Ishikawa (cell line): ENCODE results near the gene RXRA.

Experiments used
- CEBPB ChIP-seq: IDR thresholded peaks from 2 replicates; pipeline ENCODE4 v1.6.1; 2012
- CREB1 ChIP-seq: IDR thresholded peaks from 2 replicates; pipeline ENCODE4 v1.6.1; 2012; ENCODE audit warnings: low read depth
- EGR1 ChIP-seq: IDR thresholded peaks from 2 replicates; pipeline ENCODE4 v1.6.1; 2012
- EP300 ChIP-seq: IDR thresholded peaks from 2 replicates; pipeline ENCODE4 v1.6.1; 2012; ENCODE audit warnings: borderline replicate concordance
- FOXM1 ChIP-seq: IDR thresholded peaks from 2 replicates; pipeline ENCODE4 v1.6.1; 2012; ENCODE audit warnings: low read depth, borderline replicate concordance
- MAX ChIP-seq: IDR thresholded peaks from 2 replicates; pipeline ENCODE4 v1.6.1; 2012
- NFIC ChIP-seq: IDR thresholded peaks from 2 replicates; pipeline ENCODE4 v1.6.1; 2012
- RAD21 ChIP-seq: IDR thresholded peaks from 2 replicates; pipeline ENCODE4 v1.6.1; 2012; ENCODE audit warnings: low read depth
- REST ChIP-seq: IDR thresholded peaks from 2 replicates; pipeline ENCODE4 v1.6.1; 2012; ENCODE audit warnings: low read depth, mild to moderate bottlenecking
- TAF1 ChIP-seq: IDR thresholded peaks from 2 replicates; pipeline ENCODE4 v1.6.1; 2012; ENCODE audit warnings: low read depth, mild to moderate bottlenecking
- TCF12 ChIP-seq: IDR thresholded peaks from 2 replicates; pipeline ENCODE4 v1.6.1; 2012; ENCODE audit warnings: low read depth
- TEAD4 ChIP-seq: IDR thresholded peaks from 2 replicates; pipeline ENCODE4 v1.6.1; 2012
- USF1 ChIP-seq: IDR thresholded peaks from 2 replicates; pipeline ENCODE4 v1.6.1; 2012
- YY1 ChIP-seq: IDR thresholded peaks from 2 replicates; pipeline ENCODE4 v1.6.1; 2012; ENCODE audit warnings: low read depth
- ZBTB7A ChIP-seq: IDR thresholded peaks from 2 replicates; pipeline ENCODE4 v1.6.1; 2012; ENCODE audit warnings: low read depth

RXRA gene

GRCh38 chr9:134376386-134377142, 50.3 kb downstream of the RXRA start:
- TF ChIP-seq USF1: peak; percentile 22; the same call in 1 of the 2 replicates
- 0 out of 2 replicates have a peak, but pooled peaks have one; percentile 6 for TF ChIP-seq NFIC
- no peak for TF ChIP-seq TEAD4

GRCh38 chr9:134377143-134377484, 50.9 kb downstream of the RXRA start:
- TF ChIP-seq FOXM1 (no peak), CEBPB (no peak)

- TF ChIP-seq YY1 (no peak), NFIC (peak; percentile 58; the same call in 1 of the 2 replicates), MAX (no peak)
Measured at GRCh38 chr9:134377976-134378375, 51.7 kb downstream of the RXRA start.

- TF ChIP-seq EGR1 (no peak), YY1 (peak; percentile 46; the same call in 1 of the 2 replicates), CREB1 (no peak), EP300 (peak; percentile 77), REST (no peak), CEBPB (no peak), ZBTB7A (no peak; the same call in 1 of the 2 replicates), TEAD4 (peak; percentile 75), FOXM1 (no peak), RAD21 (peak; percentile 29; the same call in 1 of the 2 replicates), NFIC (peak; percentile 93), USF1 (peak; percentile 49), MAX (peak; percentile 63), TAF1 (no peak), TCF12 (peak; percentile 92)
Measured at GRCh38 chr9:134378901-134379338, 52.7 kb downstream of the RXRA start.

- TF ChIP-seq TEAD4 (peak; percentile 86), NFIC (peak; percentile 74), EP300 (peak; percentile 82), CEBPB (no peak), FOXM1 (no peak), EGR1 (no peak), USF1 (no peak), TCF12 (peak; percentile 94), YY1 (no peak), ZBTB7A (peak; percentile 51; the same call in 1 of the 2 replicates), MAX (peak; percentile 70), RAD21 (no peak), TAF1 (no peak)
Measured at GRCh38 chr9:134379831-134380365, 53.6 kb downstream of the RXRA start.

- no peak for TF ChIP-seq CEBPB
- no peak for TF ChIP-seq NFIC
- no peak for TF ChIP-seq YY1
Measured at GRCh38 chr9:134380542-134381271, 54.5 kb downstream of the RXRA start.

GRCh38 chr9:134381272-134381661, 55.0 kb downstream of the RXRA start:
- no peak for TF ChIP-seq FOXM1
- no peak for TF ChIP-seq TAF1
- no peak for TF ChIP-seq MAX
- no peak for TF ChIP-seq USF1
- no peak for TF ChIP-seq YY1
- TF ChIP-seq ZBTB7A: no peak
- no peak for TF ChIP-seq NFIC
- no peak for TF ChIP-seq CEBPB
- TF ChIP-seq RAD21: no peak
- TF ChIP-seq EP300: no peak
- TF ChIP-seq CREB1: no peak
- no peak for TF ChIP-seq TEAD4
- no peak for TF ChIP-seq EGR1
- no peak for TF ChIP-seq TCF12
- no peak for TF ChIP-seq REST
